ENCODE data around the gene SRRM5.
"Not testable (repeated sequence)": the region's sequence is repeated elsewhere in the genome, so short reads cannot be mapped to it uniquely, and the experiment has no call there.

The SRRM5 gene

GRCh38 chr19:43611788-43612187 lies at the start of gene SRRM5:
TSS of gene SRRM5 (plus strand) at chr19:43612088. CDS start at chr19:43612122, 34 bp downstream.
- no peak for DNase-seq (ENCODE audit: low spot score)

- DNase-seq (ENCODE audit: low spot score) = no peak
Measured at GRCh38 chr19:43562226-43562697, 49.6 kb upstream of the SRRM5 start.

GRCh38 chr19:43562698-43563241 lies 49.1 kb upstream of the SRRM5 start:
- no peak for DNase-seq (ENCODE audit: low spot score)

GRCh38 chr19:43563816-43564457 lies 48.0 kb upstream of the SRRM5 start:
- DNase-seq (ENCODE audit: low spot score) = no peak

GRCh38 chr19:43564800-43565199 lies 47.1 kb upstream of the SRRM5 start:
- no peak for DNase-seq (ENCODE audit: low spot score)

GRCh38 chr19:43569657-43570056 lies 42.2 kb upstream of the SRRM5 start:
- no peak for DNase-seq (ENCODE audit: low spot score)

- DNase-seq (ENCODE audit: low spot score) = no peak
Measured at GRCh38 chr19:43570174-43570791, 41.6 kb upstream of the SRRM5 start.

GRCh38 chr19:43572171-43572588 lies 39.7 kb upstream of the SRRM5 start:
- no peak for DNase-seq (ENCODE audit: low spot score)

GRCh38 chr19:43574424-43575155 lies 37.3 kb upstream of the SRRM5 start:
- no peak for DNase-seq (ENCODE audit: low spot score)

GRCh38 chr19:43575156-43575950 lies 36.5 kb upstream of the SRRM5 start, which contains the start of the genes PINLYP and XRCC1:
TSS of gene PINLYP (plus strand) at chr19:43575801. CDS start at chr19:43577192, 1,391 bp downstream.
TSS of gene XRCC1 (minus strand) at chr19:43575527. CDS start at chr19:43575458, 69 bp downstream.
- DNase-seq (ENCODE audit: low spot score) = peak; percentile 98

GRCh38 chr19:43575955-43576878 lies 35.7 kb upstream of the SRRM5 start:
- no peak for DNase-seq (ENCODE audit: low spot score)

GRCh38 chr19:43578787-43579186 lies 33.1 kb upstream of the SRRM5 start:
- no peak for DNase-seq (ENCODE audit: low spot score)

- DNase-seq (ENCODE audit: low spot score) = no peak
Measured at GRCh38 chr19:43581467-43581866, 30.4 kb upstream of the SRRM5 start.

GRCh38 chr19:43582495-43582894 lies 29.4 kb upstream of the SRRM5 start:
- no peak for DNase-seq (ENCODE audit: low spot score)

GRCh38 chr19:43584484-43584883 lies 27.4 kb upstream of the SRRM5 start:
- DNase-seq (ENCODE audit: low spot score) = no peak

- DNase-seq (ENCODE audit: low spot score) = no peak
Measured at GRCh38 chr19:43586346-43586745, 25.5 kb upstream of the SRRM5 start.

GRCh38 chr19:43587029-43587428 lies 24.9 kb upstream of the SRRM5 start:
- DNase-seq (ENCODE audit: low spot score) = not testable (repeated sequence)

- no peak for DNase-seq (ENCODE audit: low spot score)
Measured at GRCh38 chr19:43589277-43589676, 22.6 kb upstream of the SRRM5 start.

GRCh38 chr19:43589678-43590077 lies 22.2 kb upstream of the SRRM5 start:
- DNase-seq (ENCODE audit: low spot score) = no peak

- no peak for DNase-seq (ENCODE audit: low spot score)
Measured at GRCh38 chr19:43591904-43592772, 19.8 kb upstream of the SRRM5 start.
